Activated T-cell treated with anti-CD3 and anti-CD28 coated beads, Interleukin-2, amount 50 U/mL, for 72 hours (primary cell): Measurements from ENCODE around the gene CLEC4C. TPM values are rescaled to one million over a fixed set of nuclear protein-coding genes. Genes with fewer than 3 reads are reported as not detected.

Experiments
- ATAC-seq, 2 donors: fragments of 150-1000 bp; cut with Tn5 transposase; replicated peaks in 1 of 2; 2 replicates each; pipeline ENCODE4 v1.10.0; 2021; ENCODE audit warnings: moderate library complexity in 2 of 2, mild to moderate bottlenecking in 1 of 2
- DNase-seq, 2 donors: peaks; one replicate each; pipeline ENCODE4 v3.0.0; 2021 to 2022; ENCODE audit warnings: mixed read lengths in 1 of 2
- H3K27ac Mint-ChIP-seq: one replicate; pipeline ENCODE4 v1.8.0; 2022; ENCODE audit warnings: mild to moderate bottlenecking, moderate library complexity, mixed read lengths
- H3K27me3 Mint-ChIP-seq: one replicate; pipeline ENCODE4 v1.8.0; 2022; ENCODE audit warnings: low read depth, mixed read lengths
- H3K36me3 Mint-ChIP-seq, 2 donors: one replicate each; pipeline ENCODE4 v1.8.0; 2022; ENCODE audit warnings: mixed read lengths in 2 of 2, mild to moderate bottlenecking in 1 of 2; ENCODE audit not compliant: insufficient read depth in 2 of 2
- H3K4me1 Mint-ChIP-seq: one replicate; pipeline ENCODE4 v1.8.0; 2022; ENCODE audit warnings: low read depth, mixed read lengths
- H3K4me3 Mint-ChIP-seq, 2 donors: one replicate each; pipeline ENCODE4 v1.8.0; 2022; ENCODE audit warnings: mild to moderate bottlenecking in 2 of 2, mixed read lengths in 2 of 2, moderate library complexity in 2 of 2
- H3K9me3 Mint-ChIP-seq, 2 donors: one replicate each; pipeline ENCODE4 v1.8.0; 2022; ENCODE audit warnings: mixed read lengths in 2 of 2
- total RNA-seq, 2 donors: library from RNA; stranded (reverse); gene quantifications; one replicate each; pipeline ENCODE4 v1.2.3, GENCODE V29; 2022

CLEC4C gene
- total RNA-seq, 2 donors from 2014 or later = not detected

GRCh38 chr12:7711133-7711532 is 36.0 kb downstream of the CLEC4C start, which contains the start of gene DPPA3:
Gene DPPA3 (plus strand): TSS chr12:7711433. CDS start chr12:7711571, 138 bp downstream.
- Mint-ChIP-seq H3K36me3 (no peaks in the 10 kb centered on the region), H3K4me3 (no peak within 1 kb of the TSS), H3K27me3 (no peaks in the 10 kb centered on the region), H3K4me1 (no peaks in the 10 kb centered on the region), H3K9me3 (no peaks in the 10 kb centered on the region), H3K27ac (no peak within 1 kb of the TSS)
- no peak for ATAC-seq
- no peak for DNase-seq

- no peak overlapping the region for H3K4me3 Mint-ChIP-seq
Observed at GRCh38 chr12:7709969-7710675, 37.1 kb downstream of the CLEC4C start.

GRCh38 chr12:7705846-7706245 is 41.3 kb downstream of the CLEC4C start:
- Mint-ChIP-seq H3K4me1 (no peaks in the 10 kb centered on the region), H3K4me3 (no peak overlapping the region), H3K9me3 (no peaks in the 10 kb centered on the region), H3K36me3 (no peaks in the 10 kb centered on the region), H3K27me3 (no peaks in the 10 kb centered on the region), H3K27ac (no peak overlapping the region)
- DNase-seq (no peak), ATAC-seq (no peak)

More at GRCh38 chr12:7709969-7710675, 37.1 kb downstream of the CLEC4C start:
- Mint-ChIP-seq H3K4me1 (no peaks in the 10 kb centered on the region), H3K27me3 (no peaks in the 10 kb centered on the region), H3K27ac (no peak overlapping the region), H3K9me3 (no peaks in the 10 kb centered on the region), H3K36me3 (no peaks in the 10 kb centered on the region)
- no peak for ATAC-seq
- no peak for DNase-seq

GRCh38 chr12:7695566-7696197 is 51.5 kb downstream of the CLEC4C start, which contains the start of gene GDF3:
Gene GDF3 (minus strand): TSS chr12:7695775. CDS start chr12:7695728, 47 bp downstream.
- Mint-ChIP-seq H3K4me3 (peak within 1 kb of the TSS in 1 of 2 donors; percentile 30), H3K27me3 (peaks cover 17% of the 10 kb centered on the region), H3K27ac (no peak within 1 kb of the TSS), H3K4me1 (no peaks in the 10 kb centered on the region), H3K36me3 (no peaks in the 10 kb centered on the region), H3K9me3 (no peaks in the 10 kb centered on the region)
- no peak for ATAC-seq
- DNase-seq = no peak

GRCh38 chr12:7695237-7695560 is 52.0 kb downstream of the CLEC4C start:
- ATAC-seq = no peak
- H3K36me3 Mint-ChIP-seq = no peaks in the 10 kb centered on the region
- no peak for DNase-seq
- H3K27me3 Mint-ChIP-seq = peaks cover 17% of the 10 kb centered on the region
- no peaks in the 10 kb centered on the region for H3K9me3 Mint-ChIP-seq
- peak overlapping the region in 1 of 2 donors; percentile 30 for H3K4me3 Mint-ChIP-seq
- H3K4me1 Mint-ChIP-seq = no peaks in the 10 kb centered on the region
- no peak overlapping the region for H3K27ac Mint-ChIP-seq

- Mint-ChIP-seq H3K27me3 (peaks cover 17% of the 10 kb centered on the region), H3K4me3 (no peak overlapping the region), H3K36me3 (no peaks in the 10 kb centered on the region), H3K4me1 (no peaks in the 10 kb centered on the region), H3K27ac (no peak overlapping the region), H3K9me3 (no peaks in the 10 kb centered on the region)
- ATAC-seq (no peak), DNase-seq (no peak)
Observed at GRCh38 chr12:7694556-7695236, 52.5 kb downstream of the CLEC4C start.

- Mint-ChIP-seq H3K27me3 (peaks cover 17% of the 10 kb centered on the region), H3K9me3 (no peaks in the 10 kb centered on the region), H3K4me3 (no peak overlapping the region), H3K27ac (no peak overlapping the region), H3K36me3 (no peaks in the 10 kb centered on the region), H3K4me1 (no peaks in the 10 kb centered on the region)
- no peak for ATAC-seq
- no peak for DNase-seq
Observed at GRCh38 chr12:7693793-7694192, 53.4 kb downstream of the CLEC4C start.

- ATAC-seq = no peak
- Mint-ChIP-seq H3K27me3 (no peaks in the 10 kb centered on the region), H3K4me1 (peaks cover 11% of the 10 kb centered on the region)
Observed at GRCh38 chr12:7681535-7681934, 65.6 kb downstream of the CLEC4C start.

More at GRCh38 chr12:7681535-7681934, 65.6 kb downstream of the CLEC4C start:
- Mint-ChIP-seq H3K4me3 (no peak overlapping the region), H3K27ac (no peak overlapping the region), H3K36me3 (no peaks in the 10 kb centered on the region), H3K9me3 (no peaks in the 10 kb centered on the region)
- DNase-seq = no peak

Other genes with a start within 250 kb of the CLEC4C start
- gene CD163, start 243.6 kb downstream of the CLEC4C start, total RNA-seq = not detected
- not detected for gene APOBEC1, start 81.5 kb downstream of the CLEC4C start, total RNA-seq
- not detected for gene GDF3, start 51.6 kb downstream of the CLEC4C start, total RNA-seq
- not detected for gene DPPA3, start 35.9 kb downstream of the CLEC4C start, total RNA-seq
- not detected for gene NANOGNB, start 17.8 kb upstream of the CLEC4C start, total RNA-seq
- not detected for gene NANOG, start 42.0 kb upstream of the CLEC4C start, total RNA-seq
- gene SLC2A14, start 125.5 kb upstream of the CLEC4C start, total RNA-seq = under 1 TPM in 1 of 2 donors, not detected in 1; 0.14 TPM
- 100 to 1,000 TPM; 312 to 509 TPM for gene SLC2A3, start 188.8 kb upstream of the CLEC4C start, total RNA-seq